Limb (tissue), 2 donors: Measurements from ENCODE around the gene PLK3.

Experiments used
- DNase-seq, 2 donors: peaks; one replicate each; pipeline ENCODE4 v3.0.0-alpha.2; 2016; ENCODE audit errors: extremely low spot score in 2 of 2

Gene PLK3

GRCh38 chr1:44853201-44853600 lies 53.0 kb downstream of the PLK3 start:
- DNase-seq: no peak

- no peak for DNase-seq
Observed at GRCh38 chr1:44854970-44855369, 54.8 kb downstream of the PLK3 start.
